HPDE6-E6E7 (cell line): ENCODE measurements around the gene COL27A1.

ENCODE experiments used
- DNase-seq: peaks from one replicate; pipeline ENCODE4 v3.0.0; 2011; ENCODE audit warnings: missing footprints; ENCODE audit errors: extremely low spot score

COL27A1 gene

DNA sequence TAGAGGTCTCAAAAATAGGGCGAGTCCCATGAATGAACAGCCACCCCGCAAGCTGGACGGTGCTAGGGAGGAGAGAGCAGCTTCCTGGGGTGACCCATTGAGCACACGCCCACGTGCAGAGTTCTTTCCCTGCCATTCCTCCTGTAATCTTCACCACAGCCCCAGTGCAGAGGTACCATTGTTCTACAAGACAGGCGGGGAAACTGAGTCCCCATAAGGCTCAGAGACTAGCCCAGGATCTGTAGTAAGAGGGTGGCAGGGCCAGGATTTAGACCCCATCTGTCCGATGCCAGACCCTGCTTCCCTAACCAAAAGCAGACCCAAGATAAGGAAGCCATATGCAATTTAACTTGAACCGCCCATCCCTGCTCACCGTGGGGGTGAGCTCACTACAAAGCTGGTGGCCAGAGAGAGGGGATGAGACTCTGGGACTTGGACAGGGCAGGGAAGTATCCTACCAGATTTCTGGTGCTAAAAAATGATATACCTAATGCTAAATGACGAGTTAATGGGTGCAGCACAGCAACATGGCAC is 130.9 kb downstream of the COL27A1 start:
- DNase-seq, result no peak

DNA sequence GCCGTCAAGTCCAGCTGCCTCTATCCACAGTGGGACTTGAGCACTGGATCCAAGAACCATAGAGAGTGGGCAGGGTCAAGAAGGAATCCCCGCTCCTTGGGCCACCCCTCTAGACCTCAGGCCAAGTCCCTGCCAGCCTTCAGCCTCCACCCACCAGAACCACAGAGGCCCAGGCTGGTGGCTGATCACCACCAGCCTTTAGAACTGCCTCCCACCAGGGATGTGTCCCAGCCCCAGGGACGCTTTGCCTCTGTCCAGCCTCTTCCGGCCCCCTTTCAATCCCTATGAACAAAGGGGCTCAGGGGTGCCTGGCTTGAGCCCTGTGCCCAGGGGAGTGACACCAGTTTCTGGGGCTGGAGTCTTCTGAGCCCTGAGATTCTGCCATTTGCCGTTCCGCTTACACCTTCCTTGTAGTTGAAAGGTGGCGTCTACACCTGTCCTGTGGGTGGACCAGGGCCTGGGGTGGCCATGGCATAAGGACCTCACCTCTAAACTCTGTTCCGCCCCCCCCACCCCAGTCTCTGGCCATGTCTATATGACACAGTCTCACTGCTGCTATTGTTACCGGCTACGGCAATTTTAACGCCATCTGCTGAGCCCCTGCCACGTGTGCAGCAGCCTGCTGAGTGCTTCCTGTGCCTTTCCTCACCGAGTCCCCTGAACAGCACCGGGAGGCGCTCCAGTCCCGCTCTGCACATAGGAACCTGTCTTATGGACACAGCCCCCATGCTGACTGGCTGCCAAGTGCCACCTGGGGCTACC is 131.8 kb downstream of the COL27A1 start:
- DNase-seq, result no peak

DNA sequence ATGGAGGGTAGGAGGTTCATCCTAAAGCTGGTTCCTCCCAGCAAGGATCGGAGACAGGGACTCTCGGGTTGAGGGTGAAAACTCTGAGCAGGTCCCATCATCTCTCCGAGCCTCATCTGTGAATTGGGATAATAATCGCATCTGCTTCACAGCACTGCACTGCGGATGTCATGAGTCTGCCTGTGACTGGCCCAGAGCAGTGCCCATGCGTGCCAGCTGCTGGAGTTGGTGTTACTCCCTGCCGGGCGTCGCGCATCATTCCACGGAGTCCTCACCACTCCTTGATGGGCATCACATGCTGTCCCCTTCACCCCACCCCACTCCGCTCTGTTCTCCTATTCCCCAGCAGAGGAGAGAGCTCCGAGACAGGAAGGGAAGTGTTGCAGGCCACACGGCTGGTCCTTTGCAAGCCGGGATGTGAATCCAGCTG is 132.4 kb downstream of the COL27A1 start:
- DNase-seq, result no peak

DNA sequence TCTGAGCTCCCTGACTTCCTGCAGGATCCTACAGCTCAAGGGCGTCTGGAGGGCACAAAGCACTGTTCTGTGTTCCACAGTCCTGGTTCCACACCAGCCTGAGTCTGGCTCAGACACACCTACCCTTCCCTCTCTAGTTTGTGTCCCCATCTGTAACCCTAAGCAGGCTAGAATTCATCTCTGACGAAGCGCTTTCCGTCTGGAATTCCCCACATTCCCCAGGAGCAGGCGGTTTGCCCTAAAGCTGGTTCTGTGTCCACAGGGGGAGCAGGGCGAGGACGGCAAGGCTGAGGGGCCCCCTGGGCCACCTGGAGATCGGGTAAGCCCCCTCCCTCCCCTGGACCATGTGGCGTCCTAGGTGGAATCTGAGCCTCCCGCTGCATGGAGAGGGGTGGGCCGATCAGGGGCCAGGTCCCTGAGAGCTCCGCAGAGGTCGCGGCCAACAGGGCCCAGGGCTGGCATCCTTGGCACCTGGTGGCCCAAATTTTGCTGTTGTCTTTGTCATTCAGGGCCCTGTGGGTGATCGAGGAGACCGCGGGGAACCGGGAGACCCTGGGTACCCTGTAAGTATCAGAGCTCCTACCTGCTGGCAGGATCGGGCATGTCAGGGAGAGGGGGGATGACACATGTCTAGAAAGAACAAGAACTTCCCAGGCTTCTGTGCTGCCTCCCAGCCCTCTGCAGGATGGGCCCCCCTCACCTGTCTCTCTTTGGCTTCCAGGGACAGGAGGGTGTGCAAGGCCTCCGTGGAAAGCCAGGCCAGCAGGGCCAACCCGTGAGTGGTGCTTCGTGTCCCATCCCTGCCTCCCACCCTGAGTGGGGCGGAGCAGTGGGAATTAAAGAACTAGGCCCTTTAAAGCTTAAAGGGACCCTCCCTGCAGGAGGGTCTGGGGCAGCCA is 133.1 kb downstream of the COL27A1 start:
- peak; percentile 67 for DNase-seq

DNA sequence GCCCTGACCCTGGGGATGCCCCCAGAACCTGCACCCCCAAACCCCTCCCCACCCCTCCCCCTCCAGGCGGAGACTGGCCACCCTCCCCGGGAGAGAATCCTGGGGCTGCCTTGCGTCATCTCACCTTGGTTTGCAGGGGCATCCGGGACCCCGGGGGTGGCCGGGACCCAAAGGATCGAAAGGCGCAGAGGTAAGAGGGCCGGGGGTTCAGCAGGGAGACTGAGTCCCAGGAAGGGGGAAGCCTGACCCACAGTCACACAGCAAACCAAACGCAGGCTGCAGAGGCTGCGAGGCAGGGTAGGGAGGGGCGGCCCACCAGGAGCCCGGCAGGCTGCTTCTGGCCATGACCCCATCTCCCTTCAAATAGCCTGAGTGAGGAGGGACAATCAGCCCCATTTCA is 133.8 kb downstream of the COL27A1 start:
- no peak for DNase-seq

DNA sequence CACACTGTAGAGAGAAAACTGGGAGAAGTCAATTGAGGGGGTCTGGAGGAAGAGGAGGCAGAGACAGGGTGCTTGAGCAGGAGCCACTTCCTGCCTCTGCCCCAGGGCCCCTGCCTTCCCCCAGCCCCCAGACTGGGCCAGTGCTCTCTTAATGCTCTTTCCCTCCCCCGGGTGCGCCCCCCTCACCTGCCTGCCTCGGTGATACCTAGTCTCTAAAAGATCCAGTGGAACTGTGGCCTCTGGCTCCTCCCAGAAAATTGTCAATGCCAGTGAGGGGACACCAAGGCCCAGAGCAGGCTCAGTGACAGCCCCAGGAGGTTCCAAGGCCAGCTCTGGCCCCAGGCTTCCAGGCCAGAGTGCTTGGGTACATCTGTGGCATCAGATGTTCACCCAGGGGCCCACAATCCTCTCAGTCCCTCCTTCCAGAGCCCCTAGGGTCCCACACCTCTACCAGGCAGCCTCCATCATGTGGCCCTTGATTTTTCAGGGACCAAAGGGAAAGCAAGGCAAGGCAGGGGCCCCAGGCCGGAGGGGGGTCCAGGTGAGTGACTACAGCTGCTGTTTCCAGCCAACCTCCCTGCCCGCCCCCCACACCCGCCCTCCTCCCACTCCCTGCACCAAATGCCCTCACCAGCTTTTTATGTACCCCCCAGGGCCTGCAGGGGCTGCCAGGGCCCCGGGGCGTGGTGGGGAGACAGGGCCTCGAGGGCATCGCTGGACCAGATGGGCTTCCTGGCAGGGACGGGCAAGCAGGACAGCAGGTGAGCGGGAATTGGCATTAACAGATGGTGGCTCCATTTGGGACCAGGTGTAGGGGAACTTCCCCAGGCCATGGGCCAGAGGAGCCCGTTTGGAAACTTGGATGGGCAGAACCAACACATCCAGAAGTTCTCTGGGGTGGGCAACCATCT is 134.5 kb downstream of the COL27A1 start:
- no peak for DNase-seq

DNA sequence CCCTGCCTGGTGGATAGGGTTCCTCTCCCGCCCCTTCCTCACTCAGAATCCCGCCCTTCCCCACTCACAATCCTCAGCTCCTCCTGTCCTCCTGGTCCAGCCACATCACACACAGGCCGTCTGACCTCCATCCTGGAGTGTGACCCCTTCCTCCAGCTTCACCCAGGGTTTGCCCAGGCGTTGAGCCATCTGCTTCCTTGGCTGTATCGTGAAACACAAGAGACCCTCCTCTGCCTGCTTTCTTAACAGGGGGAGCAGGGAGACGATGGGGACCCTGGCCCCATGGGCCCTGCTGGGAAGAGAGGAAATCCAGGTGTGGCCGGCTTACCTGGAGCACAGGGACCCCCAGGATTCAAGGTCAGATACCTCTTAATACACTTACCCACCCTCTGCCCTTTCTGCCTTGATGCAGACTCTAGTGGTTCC is 135.2 kb downstream of the COL27A1 start:
- no peak for DNase-seq

DNA sequence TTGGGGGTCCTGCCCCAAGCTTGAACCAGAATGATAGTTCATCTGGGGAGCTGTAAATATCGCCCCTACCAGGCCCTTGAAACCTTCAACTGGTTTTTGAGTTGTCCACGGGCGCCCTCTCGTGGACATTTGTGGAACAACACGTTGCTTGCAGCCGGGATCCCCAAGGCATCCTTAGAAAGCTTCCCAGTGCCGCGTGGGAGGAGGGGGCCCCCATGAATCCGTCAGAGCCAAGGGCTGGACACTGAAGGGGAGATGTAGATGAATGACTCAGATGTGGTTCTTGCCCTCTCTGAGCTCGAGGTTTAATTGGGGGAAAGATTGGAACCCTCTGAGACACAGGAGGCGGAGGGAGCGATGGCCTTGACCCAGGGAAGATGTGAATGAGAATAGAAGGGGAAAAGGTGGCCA is 135.7 kb downstream of the COL27A1 start:
- peak; percentile 60 for DNase-seq

DNA sequence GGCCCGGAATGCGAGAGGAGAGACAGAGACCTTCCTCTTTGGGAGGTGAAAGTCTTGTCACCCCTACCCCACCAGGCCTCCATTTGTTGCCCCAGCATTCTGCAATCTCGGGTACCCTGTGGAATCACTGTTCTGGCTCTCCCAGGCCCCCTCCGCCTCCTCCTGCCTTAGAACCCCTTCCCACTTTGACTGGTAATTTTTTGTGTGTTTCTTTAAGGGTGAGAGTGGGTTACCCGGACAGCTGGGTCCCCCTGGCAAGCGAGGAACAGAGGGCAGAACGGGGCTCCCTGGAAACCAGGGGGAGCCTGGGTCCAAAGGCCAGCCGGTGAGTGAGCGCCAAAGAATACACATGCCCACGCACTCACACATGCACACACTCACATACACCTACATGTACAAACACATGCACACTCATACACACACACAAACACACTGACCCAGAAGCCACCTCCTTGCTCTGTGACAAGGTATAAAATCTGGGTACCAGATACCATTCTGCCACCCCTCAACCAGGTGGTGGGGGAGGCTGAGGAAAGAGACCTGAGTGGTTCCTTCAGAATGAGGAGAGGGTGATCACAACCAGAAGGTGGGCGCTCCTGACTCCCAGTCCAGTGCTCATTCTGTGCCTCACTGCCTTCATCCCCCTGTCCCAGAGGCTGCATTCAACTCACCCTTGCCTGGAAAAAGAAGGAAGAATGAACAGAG is 136.7 kb downstream of the COL27A1 start:
- DNase-seq, result no peak

DNA sequence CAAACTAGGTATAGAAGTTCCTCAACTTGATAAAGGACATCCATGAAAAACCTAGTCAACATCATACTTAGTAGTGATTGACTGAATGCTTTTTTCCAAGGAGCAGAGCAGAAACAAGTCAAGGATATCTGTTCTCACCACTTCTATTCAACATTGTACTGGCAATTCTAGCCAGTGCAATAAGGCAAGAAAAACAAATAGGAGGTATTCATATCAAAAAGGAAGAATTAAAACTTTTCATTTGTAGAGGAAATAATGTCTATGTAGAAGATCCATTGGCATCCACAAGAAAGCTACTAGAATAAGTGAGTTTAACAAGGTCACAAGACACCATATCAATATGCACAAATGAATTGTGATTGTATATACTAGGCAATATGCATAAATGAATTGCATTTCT is 139.3 kb downstream of the COL27A1 start:
- DNase-seq, result no peak

DNA sequence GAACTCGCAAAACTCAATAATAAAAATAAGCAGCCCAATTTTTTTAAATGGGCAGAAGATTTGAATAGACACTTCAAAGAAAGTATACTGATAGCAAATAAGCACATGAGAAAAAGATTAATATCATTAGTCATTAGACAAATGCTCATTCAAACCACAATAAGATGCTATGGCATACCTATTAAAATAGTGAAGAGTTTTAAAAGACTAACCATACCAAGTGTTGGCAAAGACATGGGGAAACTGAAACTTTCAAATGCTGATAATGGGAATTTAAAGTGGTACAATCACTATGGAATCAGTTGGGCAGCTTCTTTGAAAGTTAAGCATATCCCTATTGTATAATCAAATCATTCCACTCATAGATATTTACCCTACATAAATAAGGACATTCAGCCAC is 141.0 kb downstream of the COL27A1 start:
- no peak for DNase-seq

DNA sequence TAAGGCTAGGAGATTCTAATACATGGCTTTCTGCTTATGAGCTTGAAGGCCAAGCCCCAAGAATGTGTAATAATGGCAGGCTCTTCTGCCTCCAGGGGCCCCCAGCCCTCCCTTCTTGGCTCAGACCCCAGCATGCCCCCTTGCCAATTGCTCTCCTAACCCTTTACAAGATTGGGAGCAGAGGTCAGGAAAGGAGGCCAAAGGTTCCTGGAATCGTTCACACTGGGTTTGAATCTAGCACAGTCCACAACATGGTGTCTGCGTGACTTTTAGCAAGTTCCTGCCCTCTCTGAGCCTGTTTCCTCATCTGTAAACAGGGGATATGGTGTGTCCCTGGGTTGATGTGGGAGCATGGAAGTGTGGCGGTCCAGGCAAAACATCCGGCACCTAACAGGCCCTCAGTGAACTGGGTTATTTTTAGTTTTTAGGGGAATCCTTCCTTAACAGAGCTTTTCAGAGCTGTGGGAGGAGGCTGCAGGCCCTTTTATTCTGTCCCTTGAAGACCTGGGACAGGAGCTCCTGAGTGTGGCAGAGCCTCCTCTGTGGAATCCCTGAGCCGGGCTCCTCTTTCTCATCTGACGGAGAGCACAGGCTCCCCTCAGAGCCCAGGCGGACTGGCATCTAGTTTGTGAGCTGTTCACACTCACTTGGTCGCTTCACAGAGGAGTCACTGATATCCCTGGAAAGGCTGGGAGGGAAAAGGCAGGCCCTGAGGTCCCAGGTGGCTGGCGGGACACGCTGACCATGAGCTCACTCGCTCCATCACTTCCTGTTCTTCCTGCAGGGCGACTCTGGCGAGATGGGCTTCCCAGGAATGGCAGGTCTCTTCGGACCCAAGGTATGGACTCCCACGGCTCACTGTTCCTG is 144.2 kb downstream of the COL27A1 start:
- no peak for DNase-seq

DNA sequence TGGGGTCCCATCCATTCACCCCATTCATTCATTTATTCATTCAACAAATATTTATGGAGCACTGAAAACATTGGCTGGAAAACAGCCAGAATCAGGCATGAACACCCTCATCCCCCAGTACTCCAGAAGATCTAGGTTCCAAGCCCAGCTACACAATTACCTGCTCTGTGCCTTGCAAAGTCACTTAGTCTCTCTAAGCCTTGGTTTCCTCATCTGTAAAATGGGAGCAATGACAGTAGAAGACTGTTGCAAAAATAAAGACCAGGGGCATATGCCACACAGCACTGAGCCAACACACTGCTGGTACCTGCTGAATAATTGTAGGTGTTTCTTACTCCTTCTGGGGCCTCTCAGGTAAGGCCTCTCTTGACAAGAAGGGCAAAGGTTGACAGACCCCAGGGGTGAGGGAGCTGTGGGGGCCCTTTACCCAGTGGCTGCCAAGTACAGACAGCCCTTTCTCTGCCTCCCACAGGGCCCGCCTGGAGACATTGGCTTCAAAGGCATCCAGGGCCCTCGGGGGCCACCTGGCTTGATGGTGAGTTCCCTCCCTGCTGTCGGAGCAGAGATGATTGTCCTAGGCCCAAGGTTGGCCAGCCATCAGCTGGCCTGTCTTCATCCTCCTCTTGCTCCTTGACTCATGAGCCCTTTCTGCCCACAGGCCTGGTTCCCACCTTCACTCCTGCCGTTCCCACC is 145.0 kb downstream of the COL27A1 start:
- no peak for DNase-seq

DNA sequence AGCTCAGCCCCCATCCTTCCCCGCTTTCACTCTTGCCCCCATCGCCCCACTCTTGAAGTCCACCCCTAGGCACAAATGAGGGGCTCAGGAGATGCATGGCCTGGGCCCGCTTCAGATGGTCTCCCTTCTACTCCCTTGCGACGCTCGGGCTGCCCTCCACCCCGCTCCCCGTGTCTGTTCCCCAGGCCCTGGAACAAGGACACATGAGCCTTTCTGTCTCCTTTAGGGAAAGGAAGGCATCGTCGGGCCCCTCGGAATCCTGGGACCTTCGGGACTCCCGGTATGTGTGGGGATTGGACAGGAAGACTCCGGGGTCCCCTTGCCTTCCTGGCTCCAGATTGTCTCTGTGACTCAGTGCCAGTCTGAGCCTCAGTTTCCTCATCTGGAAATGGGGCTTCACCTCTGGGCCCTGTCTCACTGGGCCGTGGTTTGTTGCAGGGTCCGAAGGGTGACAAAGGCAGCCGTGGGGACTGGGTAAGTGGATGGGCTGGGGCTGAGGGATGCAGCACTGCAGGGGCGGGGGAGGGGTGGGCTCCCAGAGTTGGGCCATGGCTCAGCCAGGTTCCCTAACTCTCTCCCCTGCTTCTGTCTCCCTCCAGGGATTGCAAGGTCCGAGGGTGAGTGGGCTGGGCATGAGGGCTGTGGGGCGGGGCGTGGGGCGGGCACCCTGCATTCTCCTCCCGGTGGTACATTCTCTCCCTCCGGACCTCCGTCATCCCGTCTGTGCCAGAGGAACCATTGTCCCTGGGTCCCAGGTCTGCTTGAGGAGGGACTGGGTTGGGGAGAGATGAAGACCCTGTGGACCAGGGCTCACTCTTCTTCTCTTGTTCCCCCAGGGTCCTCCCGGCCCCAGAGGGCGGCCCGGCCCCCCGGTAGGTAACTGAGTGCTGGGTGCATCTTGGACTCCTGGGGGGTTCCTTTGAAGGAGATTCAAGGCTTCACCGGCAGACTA is 145.8 kb downstream of the COL27A1 start:
- no peak for DNase-seq

DNA sequence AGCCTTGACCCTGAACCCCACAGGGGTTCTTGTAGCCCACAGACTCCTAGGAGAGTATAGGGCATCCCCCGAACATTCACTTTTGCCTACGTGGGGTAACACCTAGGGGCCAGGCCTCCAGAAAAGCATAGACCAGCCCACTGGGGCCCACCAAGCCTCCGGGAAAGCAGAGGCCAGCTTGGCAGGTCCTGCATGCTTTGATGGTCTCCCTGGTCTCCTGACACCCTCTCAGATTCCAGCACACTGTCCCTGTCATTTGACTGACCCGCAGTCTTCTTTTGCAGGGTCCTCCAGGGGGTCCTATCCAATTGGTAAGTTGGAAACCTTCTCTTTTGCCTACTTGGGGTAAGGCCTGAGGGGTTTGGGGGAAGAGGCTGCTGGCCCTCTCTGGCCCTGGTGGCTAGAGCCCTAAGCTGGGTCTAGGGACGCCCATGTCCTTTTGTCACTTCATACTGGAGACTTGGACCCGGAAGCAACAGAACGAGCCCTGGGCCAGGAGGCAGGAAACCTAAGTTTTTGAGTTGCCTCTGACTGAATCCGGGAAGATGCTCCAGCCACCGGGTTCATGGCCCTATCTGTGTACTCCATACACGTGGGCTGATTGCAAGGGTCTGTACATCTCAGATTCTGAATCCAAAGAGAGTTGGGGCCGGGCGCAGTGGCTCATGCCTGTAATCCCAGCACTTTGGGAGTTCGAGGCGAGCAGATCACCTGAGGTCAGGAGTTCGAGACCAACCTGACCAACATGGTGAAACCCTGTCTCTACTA is 146.6 kb downstream of the COL27A1 start:
- DNase-seq, result no peak

DNA sequence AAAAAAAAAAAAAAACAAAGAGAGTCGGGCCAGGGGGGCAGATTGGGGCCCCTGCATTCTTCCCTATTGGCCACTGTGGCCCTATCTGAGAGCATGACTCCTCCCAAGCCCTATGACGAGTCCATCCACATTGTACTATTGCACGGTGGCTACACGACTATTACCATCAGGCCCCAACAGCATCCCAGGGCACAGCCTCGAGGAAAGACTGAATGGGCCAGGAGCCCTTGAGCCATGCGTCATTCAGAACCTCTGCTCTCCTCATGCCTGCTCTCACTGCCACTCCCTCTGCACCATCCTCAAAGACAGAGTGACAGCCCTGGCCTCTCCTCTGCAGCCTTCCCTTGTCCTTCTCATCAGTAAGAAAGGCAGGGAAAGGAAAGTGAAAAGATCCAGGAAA is 147.4 kb downstream of the COL27A1 start:
- DNase-seq, result no peak

DNA sequence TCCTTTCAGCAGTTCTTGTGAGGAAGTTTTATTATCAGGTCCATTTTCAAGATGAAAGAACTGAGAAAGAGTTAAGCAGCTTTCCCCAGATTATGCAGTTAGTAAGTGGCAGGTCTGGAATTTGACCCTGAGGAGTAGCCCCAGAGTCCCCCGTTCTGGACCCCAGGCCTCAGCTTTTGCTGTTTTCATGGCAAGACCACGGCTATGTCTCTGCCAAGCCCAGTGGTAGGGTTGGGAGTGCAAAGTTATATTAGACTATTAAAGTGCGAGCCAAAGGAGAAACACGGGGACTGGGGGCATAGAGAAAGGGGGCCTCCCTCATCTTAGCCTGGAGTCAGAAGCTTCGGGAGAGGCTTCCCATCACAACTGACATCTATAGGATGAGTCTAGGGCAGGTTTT is 148.2 kb downstream of the COL27A1 start:
- DNase-seq, result no peak
